IPS-20b (cell line): ENCODE measurements around the gene FBXO38.

Experiments
- H3K27ac ChIP-seq: one replicate; pipeline ENCODE4 v1.5.1; 2013; ENCODE audit warnings: low read length
- H3K27me3 ChIP-seq: 2 replicates; pipeline ENCODE4 v1.6.1; 2013; ENCODE audit warnings: mild to moderate bottlenecking, low read length, inconsistent platforms; ENCODE audit not compliant: insufficient read depth
- H3K36me3 ChIP-seq: 2 replicates; pipeline ENCODE4 v1.6.1; 2013; ENCODE audit warnings: low read depth, mild to moderate bottlenecking, inconsistent platforms, low read length, moderate library complexity; ENCODE audit not compliant: insufficient read depth
- H3K4me1 ChIP-seq: 2 replicates; pipeline ENCODE4 v1.6.1; 2013; ENCODE audit warnings: mild to moderate bottlenecking, control low read depth, inconsistent platforms, low read length, moderate library complexity; ENCODE audit not compliant: insufficient read depth
- H3K4me3 ChIP-seq: 2 replicates; pipeline ENCODE4 v1.5.1; 2013; ENCODE audit warnings: mild to moderate bottlenecking, low read length, inconsistent platforms
- H3K9ac ChIP-seq: 2 replicates; pipeline ENCODE4 v1.6.1; 2013; ENCODE audit warnings: low read depth, mild to moderate bottlenecking, inconsistent platforms, low read length, moderate library complexity
- H3K9me3 ChIP-seq: 2 replicates; pipeline ENCODE4 v1.6.1; 2013; ENCODE audit warnings: mild to moderate bottlenecking, low read depth, low read length, inconsistent platforms; ENCODE audit not compliant: insufficient read depth

The FBXO38 gene

DNA sequence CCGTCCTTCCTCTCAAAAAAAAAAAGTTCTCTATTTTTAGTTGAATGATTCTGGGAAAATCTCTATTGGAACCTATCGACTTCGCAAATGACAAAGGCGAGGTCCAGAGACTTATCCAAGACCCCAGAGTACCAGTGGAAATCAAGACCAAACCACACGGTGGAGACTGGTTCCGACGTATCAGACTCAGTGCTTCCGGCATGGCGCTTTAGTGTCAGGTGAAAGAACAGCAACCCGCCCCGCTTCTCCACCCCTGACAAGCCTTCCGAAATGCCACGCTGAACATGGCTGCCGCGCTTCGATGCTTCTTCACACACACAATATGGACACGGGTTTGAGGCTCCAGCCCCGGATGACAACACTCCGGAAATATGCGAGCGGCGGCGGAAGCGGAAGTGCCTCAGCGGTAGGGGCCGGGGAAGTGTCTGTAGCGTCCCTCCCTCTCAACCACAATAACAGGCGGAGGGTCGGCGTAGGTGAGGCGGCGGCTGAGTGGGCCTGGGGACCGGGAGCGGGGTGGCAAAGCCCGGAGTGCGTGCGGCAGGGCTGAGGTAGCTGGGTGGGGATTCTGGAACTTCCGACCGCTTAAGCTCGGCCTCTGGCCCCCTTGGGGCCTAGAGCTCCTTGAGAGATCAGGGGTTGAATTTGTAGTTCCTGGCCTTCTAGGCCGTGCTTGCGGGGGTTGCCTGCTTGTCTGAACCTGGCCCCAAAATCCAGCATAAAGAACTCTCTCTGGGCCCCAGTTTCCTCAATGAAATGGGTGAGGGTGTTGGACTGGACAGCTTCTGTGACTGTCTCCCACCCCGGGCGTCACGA, at the start of gene FBXO38:
Gene FBXO38, plus strand, starts transcription at position 395 of the 816 bp plus-strand sequence. CDS start 10,819 bp downstream, outside the sequence.
- peak within 1 kb of the TSS; percentile 96 for H3K4me3 ChIP-seq
- peaks cover 5% of the 10 kb centered on the region; the same call in 1 of the 2 replicates for H3K36me3 ChIP-seq
- H3K4me1 ChIP-seq, result 0 out of 2 replicates have a peak, but pooled peaks cover 5% of the 10 kb centered on the region
- H3K27ac ChIP-seq, result peak within 1 kb of the TSS; percentile 72
- H3K9me3 ChIP-seq, result no peaks in the 10 kb centered on the region
- no peaks in the 10 kb centered on the region for H3K27me3 ChIP-seq
- peak within 1 kb of the TSS; percentile 95 for H3K9ac ChIP-seq

DNA sequence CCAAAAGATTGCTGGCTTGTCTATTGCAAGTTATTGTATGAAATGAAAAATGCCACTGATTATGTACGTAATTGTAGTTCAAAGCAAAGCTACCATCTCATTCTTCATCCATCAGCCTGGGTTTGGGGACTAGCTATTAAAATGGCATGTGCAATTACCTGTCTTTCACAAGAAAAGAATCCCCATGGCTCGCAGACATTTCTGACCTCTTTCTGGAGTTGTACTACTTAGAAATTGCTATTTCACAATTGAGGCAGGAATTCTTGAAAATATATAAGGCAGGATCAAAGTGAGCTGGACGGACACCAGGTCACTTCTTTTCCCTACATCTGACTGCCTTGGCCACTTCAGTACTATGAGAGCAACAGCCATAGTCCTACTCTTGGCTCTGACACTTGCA, 48.5 kb upstream of the FBXO38 start, which contains the start of gene SPINK9:
Gene SPINK9, plus strand, starts transcription at position 301 of the 400 bp plus-strand sequence. Its CDS starts 55 bp downstream, at position 356.
- H3K36me3 ChIP-seq, result no peaks in the 10 kb centered on the region
- peaks cover 3% of the 10 kb centered on the region; the same call in 1 of the 2 replicates for H3K9me3 ChIP-seq
- no peaks in the 10 kb centered on the region for H3K4me1 ChIP-seq
- H3K27me3 ChIP-seq, result no peaks in the 10 kb centered on the region
- H3K9ac ChIP-seq, result no peak within 1 kb of the TSS
- no peak within 1 kb of the TSS for H3K27ac ChIP-seq
- no peak within 1 kb of the TSS for H3K4me3 ChIP-seq

DNA sequence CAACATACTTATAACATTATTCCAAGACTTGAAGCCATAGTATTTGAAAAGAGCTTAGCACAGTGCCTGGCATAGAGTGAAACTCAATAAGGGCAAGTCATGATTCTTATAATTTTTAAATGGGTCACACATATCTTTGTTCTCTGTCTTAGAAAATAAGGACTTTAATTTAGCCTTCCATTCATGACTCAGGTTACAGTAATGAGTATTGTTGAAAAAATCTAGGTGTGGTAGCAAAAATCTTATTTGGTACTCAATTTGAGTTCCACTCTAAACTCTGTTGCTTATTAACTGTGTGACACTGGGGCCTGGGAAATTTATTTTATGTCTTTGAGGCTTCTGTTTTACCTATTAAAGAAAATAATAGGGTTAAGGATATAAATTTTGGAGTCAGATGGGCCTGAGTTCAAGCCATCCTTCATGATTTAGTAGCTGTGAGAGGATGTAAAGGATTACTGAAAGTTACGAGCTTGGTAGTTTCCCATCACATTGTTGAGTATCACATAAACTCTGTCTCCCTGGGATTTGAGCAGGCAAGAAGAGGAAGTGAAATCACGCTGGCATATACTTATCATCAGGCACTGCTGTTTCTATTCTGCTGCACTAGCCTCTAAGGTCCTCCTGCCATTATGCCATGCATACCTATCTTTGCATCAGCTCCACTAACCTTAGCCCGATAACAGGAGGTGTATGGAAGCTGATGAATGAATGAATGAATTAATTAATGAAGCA, 46.9 kb upstream of the FBXO38 start:
- Histone ChIP-seq H3K4me3 (no peak overlapping the region), H3K27me3 (no peaks in the 10 kb centered on the region), H3K27ac (no peak overlapping the region), H3K36me3 (no peaks in the 10 kb centered on the region), H3K9ac (no peak overlapping the region), H3K9me3 (no peaks in the 10 kb centered on the region), H3K4me1 (no peaks in the 10 kb centered on the region)

DNA sequence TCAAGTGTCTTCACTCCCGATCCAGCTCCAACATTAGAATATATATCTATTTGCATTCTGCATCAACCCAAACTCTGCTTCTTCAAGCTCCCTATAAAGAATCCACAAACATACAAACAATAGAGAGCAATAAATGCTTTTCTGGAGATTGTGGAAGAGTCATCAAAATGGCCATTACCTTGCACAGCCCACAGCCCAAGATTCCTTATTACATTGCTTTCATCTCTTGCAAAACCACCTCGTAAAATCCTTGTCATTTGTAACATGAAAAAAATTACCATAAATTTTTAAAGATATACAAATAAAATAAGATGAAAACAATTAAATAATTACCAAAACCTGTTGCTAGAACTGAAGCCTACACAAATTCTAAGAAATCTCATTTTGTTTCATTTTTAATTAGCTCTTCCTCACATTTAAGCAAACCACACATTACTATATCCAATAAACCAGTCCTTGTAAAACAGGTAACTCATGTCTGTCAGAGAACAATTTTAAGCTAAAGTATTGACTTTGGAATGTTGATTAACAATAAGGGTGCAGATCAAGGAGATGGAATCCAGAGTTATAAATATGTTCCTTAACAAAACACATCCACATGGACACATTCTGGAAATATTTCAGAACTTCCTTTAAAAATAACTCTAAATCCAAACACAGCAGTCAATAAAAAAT, 41.2 kb upstream of the FBXO38 start:
- H3K27me3 ChIP-seq, result no peaks in the 10 kb centered on the region
- no peak overlapping the region for H3K9ac ChIP-seq
- H3K4me3 ChIP-seq, result no peak overlapping the region
- no peaks in the 10 kb centered on the region for H3K9me3 ChIP-seq
- H3K36me3 ChIP-seq, result no peaks in the 10 kb centered on the region
- no peak overlapping the region for H3K27ac ChIP-seq
- no peaks in the 10 kb centered on the region for H3K4me1 ChIP-seq

- no peak overlapping the region for H3K27ac ChIP-seq
- H3K9me3 ChIP-seq, result no peaks in the 10 kb centered on the region
- no peak overlapping the region for H3K4me3 ChIP-seq
- no peaks in the 10 kb centered on the region for H3K4me1 ChIP-seq
- H3K27me3 ChIP-seq, result no peaks in the 10 kb centered on the region
- H3K9ac ChIP-seq, result no peak overlapping the region
- H3K36me3 ChIP-seq, result no peaks in the 10 kb centered on the region
These were observed 40.7 kb upstream of the FBXO38 start for GRCh38 chr5:148343046-148343407.

- no peak overlapping the region for H3K4me3 ChIP-seq
- no peaks in the 10 kb centered on the region for H3K4me1 ChIP-seq
- H3K36me3 ChIP-seq, result no peaks in the 10 kb centered on the region
- no peaks in the 10 kb centered on the region for H3K27me3 ChIP-seq
- no peak overlapping the region for H3K9ac ChIP-seq
- H3K27ac ChIP-seq, result no peak overlapping the region
- no peaks in the 10 kb centered on the region for H3K9me3 ChIP-seq
These were observed 39.9 kb upstream of the FBXO38 start for GRCh38 chr5:148343603-148344487.

DNA sequence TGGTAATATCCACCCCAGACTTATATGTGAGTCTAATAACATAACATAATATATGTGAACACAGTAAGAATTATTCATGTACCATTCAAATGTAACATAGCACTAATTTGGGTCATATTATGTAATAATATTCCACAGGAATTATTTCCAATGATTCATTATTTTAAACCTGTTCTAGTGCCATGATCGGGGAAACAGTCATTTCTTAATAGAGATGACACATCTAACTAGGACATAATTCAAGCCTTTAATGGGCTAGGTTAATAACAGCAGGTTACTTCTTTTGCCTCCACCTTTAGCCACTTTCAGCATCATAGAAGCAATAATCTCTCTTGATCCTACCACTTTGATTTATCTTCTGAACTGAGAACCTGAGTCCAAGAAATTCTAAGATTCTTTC, 36.1 kb upstream of the FBXO38 start:
- no peak overlapping the region for H3K27ac ChIP-seq

DNA sequence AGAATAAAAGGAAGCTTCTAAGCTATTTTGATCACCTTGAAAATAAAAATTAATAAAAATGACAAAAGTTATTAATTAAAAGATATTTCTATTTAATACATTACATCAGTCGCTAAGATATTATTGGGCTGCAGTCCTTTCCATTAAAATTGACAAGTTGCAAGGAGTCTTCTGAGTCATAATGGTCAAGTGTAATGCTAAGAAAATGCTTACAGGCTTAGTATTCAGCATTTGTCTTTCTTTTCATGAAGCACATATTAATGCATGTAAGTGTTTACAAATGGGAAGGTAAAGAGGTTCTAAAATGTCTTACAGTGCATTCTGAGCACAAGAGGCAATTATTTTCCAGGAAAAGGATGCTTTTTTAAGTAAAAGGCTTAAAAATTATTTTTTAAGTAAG, 31.1 kb upstream of the FBXO38 start:
- H3K4me1 ChIP-seq, result no peaks in the 10 kb centered on the region
- no peak overlapping the region for H3K9ac ChIP-seq
- no peak overlapping the region for H3K27ac ChIP-seq
- H3K9me3 ChIP-seq, result no peaks in the 10 kb centered on the region
- no peaks in the 10 kb centered on the region for H3K27me3 ChIP-seq
- no peak overlapping the region for H3K4me3 ChIP-seq
- H3K36me3 ChIP-seq, result no peaks in the 10 kb centered on the region

More for the DNA sequence above, 36.1 kb upstream of the FBXO38 start:
- H3K27me3 ChIP-seq, result no peaks in the 10 kb centered on the region
- H3K36me3 ChIP-seq, result no peaks in the 10 kb centered on the region
- no peaks in the 10 kb centered on the region for H3K9me3 ChIP-seq
- no peak overlapping the region for H3K4me3 ChIP-seq
- H3K9ac ChIP-seq, result no peak overlapping the region
- no peaks in the 10 kb centered on the region for H3K4me1 ChIP-seq

GRCh38 chr5:148353634-148354033, 30.1 kb upstream of the FBXO38 start:
- H3K9me3 ChIP-seq, result no peaks in the 10 kb centered on the region
- H3K36me3 ChIP-seq, result no peaks in the 10 kb centered on the region

GRCh38 chr5:148364343-148364742, 19.4 kb upstream of the FBXO38 start:
- Histone ChIP-seq H3K9me3 (no peaks in the 10 kb centered on the region; the same call in 1 of the 2 replicates), H3K4me1 (no peaks in the 10 kb centered on the region), H3K9ac (no peak overlapping the region), H3K4me3 (no peak overlapping the region), H3K27me3 (no peaks in the 10 kb centered on the region), H3K27ac (no peak overlapping the region), H3K36me3 (no peaks in the 10 kb centered on the region)

More at GRCh38 chr5:148353634-148354033, 30.1 kb upstream of the FBXO38 start:
- Histone ChIP-seq H3K4me1 (no peaks in the 10 kb centered on the region), H3K9ac (no peak overlapping the region), H3K27me3 (no peaks in the 10 kb centered on the region), H3K27ac (no peak overlapping the region), H3K4me3 (no peak overlapping the region)

GRCh38 chr5:148368299-148368698, 15.5 kb upstream of the FBXO38 start:
- no peak overlapping the region for H3K27ac ChIP-seq
- H3K4me1 ChIP-seq, result no peaks in the 10 kb centered on the region
- H3K9me3 ChIP-seq, result no peaks in the 10 kb centered on the region; the same call in 1 of the 2 replicates
- H3K4me3 ChIP-seq, result no peak overlapping the region
- no peaks in the 10 kb centered on the region for H3K36me3 ChIP-seq
- no peak overlapping the region for H3K9ac ChIP-seq
- H3K27me3 ChIP-seq, result no peaks in the 10 kb centered on the region
